Measurements from ENCODE around the gene GINS2. TPM values are rescaled to one million over a fixed set of nuclear protein-coding genes. Genes with fewer than 3 reads are reported as not detected.

Gene GINS2
- total RNA-seq, 1 donor from 2014 or later = 9.1 TPM

- Mint-ChIP-seq H3K4me1 (ENCODE audit: unreplicated experiment) (no peaks in the 10 kb centered on the region), H3K36me3 (ENCODE audit: low read depth, unreplicated experiment) (no peaks in the 10 kb centered on the region), H3K9me3 (ENCODE audit: unreplicated experiment) (no peaks in the 10 kb centered on the region), H3K27me3 (ENCODE audit: unreplicated experiment) (peaks cover 12% of the 10 kb centered on the region), H3K27ac (ENCODE audit: unreplicated experiment) (no peak overlapping the region), H3K4me3 (ENCODE audit: unreplicated experiment) (no peak overlapping the region)
- TF ChIP-seq CTCF (IDR thresholded peaks at IDR 0.05; ENCODE audit: unreplicated experiment) = no peak
- no peak for DNase-seq (ENCODE audit: low spot score)
These were observed 37.7 kb downstream of the GINS2 start for GRCh38 chr16:85650844-85651628.

- no peaks in the 10 kb centered on the region for H3K4me1 Mint-ChIP-seq (ENCODE audit: unreplicated experiment)
- H3K27ac Mint-ChIP-seq (ENCODE audit: unreplicated experiment) = no peak overlapping the region
- no peak overlapping the region for H3K4me3 Mint-ChIP-seq (ENCODE audit: unreplicated experiment)
- H3K9me3 Mint-ChIP-seq (ENCODE audit: unreplicated experiment) = no peaks in the 10 kb centered on the region
- DNase-seq (ENCODE audit: low spot score) = no peak
- no peak for TF ChIP-seq CTCF (IDR thresholded peaks at IDR 0.05; ENCODE audit: unreplicated experiment)
- H3K36me3 Mint-ChIP-seq (ENCODE audit: low read depth, unreplicated experiment) = no peaks in the 10 kb centered on the region
- H3K27me3 Mint-ChIP-seq (ENCODE audit: unreplicated experiment) = peaks cover 10% of the 10 kb centered on the region
These were observed 38.5 kb downstream of the GINS2 start for GRCh38 chr16:85650135-85650843.

- no peak overlapping the region for H3K4me3 Mint-ChIP-seq (ENCODE audit: unreplicated experiment)
- H3K4me1 Mint-ChIP-seq (ENCODE audit: unreplicated experiment) = no peaks in the 10 kb centered on the region
- TF ChIP-seq CTCF (IDR thresholded peaks at IDR 0.05; ENCODE audit: unreplicated experiment) = no peak
- H3K36me3 Mint-ChIP-seq (ENCODE audit: low read depth, unreplicated experiment) = peaks cover 3% of the 10 kb centered on the region
- no peak for DNase-seq (ENCODE audit: low spot score)
- H3K9me3 Mint-ChIP-seq (ENCODE audit: unreplicated experiment) = no peaks in the 10 kb centered on the region
- peaks cover 10% of the 10 kb centered on the region for H3K27me3 Mint-ChIP-seq (ENCODE audit: unreplicated experiment)
- H3K27ac Mint-ChIP-seq (ENCODE audit: unreplicated experiment) = no peak overlapping the region
These were observed 39.2 kb downstream of the GINS2 start for GRCh38 chr16:85649411-85650134.

GRCh38 chr16:85648805-85649204, 39.9 kb downstream of the GINS2 start:
- Mint-ChIP-seq H3K9me3 (ENCODE audit: unreplicated experiment) (no peaks in the 10 kb centered on the region), H3K4me3 (ENCODE audit: unreplicated experiment) (no peak overlapping the region), H3K36me3 (ENCODE audit: low read depth, unreplicated experiment) (peaks cover 5% of the 10 kb centered on the region), H3K4me1 (ENCODE audit: unreplicated experiment) (no peaks in the 10 kb centered on the region), H3K27me3 (ENCODE audit: unreplicated experiment) (peaks cover 9% of the 10 kb centered on the region), H3K27ac (ENCODE audit: unreplicated experiment) (peak overlapping the region; percentile 73)
- DNase-seq (ENCODE audit: low spot score) = no peak
- no peak for TF ChIP-seq CTCF (IDR thresholded peaks at IDR 0.05; ENCODE audit: unreplicated experiment)

Data from endothelial cell (in vitro differentiated cells).